Keratinocyte (primary cell): ENCODE results near the gene VIPR2.

ENCODE experiments used
- CTCF ChIP-seq, 3 experiments: IDR thresholded peaks in 1 of 3; conservative IDR thresholded peaks in 1 of 3; optimal IDR thresholded peaks in 1 of 3; 2 replicates in 2 of 3; 3 replicates in 1 of 3; pipeline versions ENCODE3 to v1.5.1; 2011; ENCODE audit warnings: low read length in 3 of 3, mild to moderate bottlenecking in 3 of 3, moderate library complexity in 2 of 3, control low read depth in 1 of 3, inconsistent platforms in 1 of 3; ENCODE audit not compliant: insufficient read depth in 2 of 3; ENCODE audit errors: extremely low read depth in 1 of 3
- EZH2 ChIP-seq: IDR thresholded peaks from one replicate; pipeline ENCODE4 v1.6.1; 2012; ENCODE audit warnings: inconsistent platforms, mild to moderate bottlenecking, low read length, moderate library complexity

- TF ChIP-seq CTCF (optimal IDR thresholded peaks at IDR 0.05 in 1 of 3, IDR thresholded peaks at IDR 0.05 in 1 of 3, conservative IDR thresholded peaks at IDR 0.05 in 1 of 3; ENCODE audit: extremely low read depth in 1 of 3, insufficient read depth in 2 of 3, low read length in 3 of 3) (no peak), EZH2 (no peak)
Measured at GRCh38 chr7:158988996-158989395, 155.7 kb downstream of the VIPR2 start.
